ENCODE results near the gene SPO11.

The SPO11 gene

DNA sequence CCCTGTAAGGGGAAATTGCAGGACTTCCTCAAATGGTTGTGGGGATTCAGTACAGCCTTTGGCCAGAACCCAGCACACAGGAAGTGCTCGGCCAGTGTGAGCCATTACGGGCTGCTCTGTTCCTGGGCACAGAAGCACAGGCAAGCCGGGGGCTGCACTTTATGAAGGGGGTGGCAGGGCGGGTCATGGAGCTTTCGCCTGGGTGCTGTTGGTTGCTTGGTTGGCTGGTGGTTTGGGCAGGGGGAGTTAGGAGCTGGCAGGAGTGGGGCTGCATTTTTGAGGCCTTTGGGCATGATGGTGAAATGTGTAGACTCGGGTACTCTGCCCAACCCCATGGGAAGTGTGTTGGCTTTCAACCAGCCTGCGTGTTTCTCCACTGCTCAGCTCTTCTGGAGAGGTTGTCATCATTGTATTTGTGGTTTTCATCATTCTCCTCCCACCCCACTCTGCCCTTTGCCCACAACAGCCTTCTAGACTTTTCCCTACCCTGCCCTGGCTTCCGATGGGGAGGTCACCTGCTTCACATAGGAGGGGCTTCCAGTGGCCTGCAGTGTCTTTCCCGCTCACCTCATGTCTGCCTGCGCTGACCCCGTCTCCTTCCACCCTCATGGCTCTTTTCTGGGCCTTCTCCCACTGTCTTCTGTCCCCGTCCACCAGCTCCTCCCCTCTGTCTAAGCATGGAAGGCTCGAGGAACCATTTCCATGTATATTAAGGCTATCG, 45.5 kb downstream of the SPO11 start:
- no peak overlapping the region for H3K4me3 ChIP-seq (replicated peaks; ENCODE audit: low read depth, low read length)
- TF ChIP-seq, protein P1, sequence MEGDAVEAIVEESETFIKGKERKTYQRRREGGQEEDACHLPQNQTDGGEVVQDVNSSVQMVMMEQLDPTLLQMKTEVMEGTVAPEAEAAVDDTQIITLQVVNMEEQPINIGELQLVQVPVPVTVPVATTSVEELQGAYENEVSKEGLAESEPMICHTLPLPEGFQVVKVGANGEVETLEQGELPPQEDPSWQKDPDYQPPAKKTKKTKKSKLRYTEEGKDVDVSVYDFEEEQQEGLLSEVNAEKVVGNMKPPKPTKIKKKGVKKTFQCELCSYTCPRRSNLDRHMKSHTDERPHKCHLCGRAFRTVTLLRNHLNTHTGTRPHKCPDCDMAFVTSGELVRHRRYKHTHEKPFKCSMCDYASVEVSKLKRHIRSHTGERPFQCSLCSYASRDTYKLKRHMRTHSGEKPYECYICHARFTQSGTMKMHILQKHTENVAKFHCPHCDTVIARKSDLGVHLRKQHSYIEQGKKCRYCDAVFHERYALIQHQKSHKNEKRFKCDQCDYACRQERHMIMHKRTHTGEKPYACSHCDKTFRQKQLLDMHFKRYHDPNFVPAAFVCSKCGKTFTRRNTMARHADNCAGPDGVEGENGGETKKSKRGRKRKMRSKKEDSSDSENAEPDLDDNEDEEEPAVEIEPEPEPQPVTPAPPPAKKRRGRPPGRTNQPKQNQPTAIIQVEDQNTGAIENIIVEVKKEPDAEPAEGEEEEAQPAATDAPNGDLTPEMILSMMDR (IDR thresholded peaks at IDR 0.05; ENCODE audit: low read length, missing control alignments), result no peak
- DNase-seq (ENCODE audit: low read depth), result no peak

- no peak overlapping the region for H3K4me3 ChIP-seq (replicated peaks; ENCODE audit: low read depth, low read length)
- DNase-seq (ENCODE audit: low read depth), result no peak
- TF ChIP-seq, protein P1 (IDR thresholded peaks at IDR 0.05; ENCODE audit: low read length, missing control alignments), result no peak
Measured at GRCh38 chr20:57375652-57376230, 46.1 kb downstream of the SPO11 start.

- DNase-seq (ENCODE audit: low read depth), result no peak
Measured at GRCh38 chr20:57377350-57377749, 47.7 kb downstream of the SPO11 start.

GRCh38 chr20:57378107-57378506, 48.5 kb downstream of the SPO11 start:
- TF ChIP-seq, protein P1 (IDR thresholded peaks at IDR 0.05; ENCODE audit: low read length, missing control alignments), result no peak
- no peak overlapping the region for H3K4me3 ChIP-seq (replicated peaks; ENCODE audit: low read depth, low read length)
- DNase-seq (ENCODE audit: low read depth), result no peak

More at GRCh38 chr20:57377350-57377749, 47.7 kb downstream of the SPO11 start:
- H3K4me3 ChIP-seq (replicated peaks; ENCODE audit: low read depth, low read length), result no peak overlapping the region
- TF ChIP-seq, protein P1 (IDR thresholded peaks at IDR 0.05; ENCODE audit: low read length, missing control alignments), result no peak

DNA sequence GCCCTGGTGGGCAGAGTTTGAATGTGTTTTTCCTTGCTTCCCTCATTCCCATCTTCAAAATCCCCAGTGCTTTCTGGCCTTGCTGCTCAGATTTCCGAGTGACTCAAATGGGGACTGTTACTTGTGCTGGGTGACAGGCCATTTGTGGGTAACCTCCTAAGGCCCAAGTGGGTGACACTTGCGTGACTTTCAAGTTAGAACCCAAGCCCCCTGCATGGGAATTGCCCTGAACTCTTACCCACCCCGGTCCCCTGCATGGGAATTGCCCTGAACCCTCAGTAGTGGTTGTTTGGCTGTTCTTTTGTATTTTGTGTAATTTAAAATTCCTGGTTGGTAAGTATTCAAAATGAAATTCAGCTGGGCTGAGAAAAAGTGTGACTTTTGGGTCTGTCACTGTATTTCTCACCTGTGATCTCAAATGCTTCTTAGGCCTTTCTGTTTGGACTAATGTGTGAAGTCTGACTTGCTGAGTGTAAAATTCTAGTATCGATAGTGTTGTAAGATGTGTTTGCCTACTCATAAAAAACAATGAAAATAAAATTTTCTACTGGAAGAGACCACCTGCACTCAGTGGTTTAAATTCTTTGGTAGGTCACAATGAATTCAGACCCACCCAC, 49.2 kb downstream of the SPO11 start:
- no peak for DNase-seq (ENCODE audit: low read depth)
- no peak overlapping the region for H3K4me3 ChIP-seq (replicated peaks; ENCODE audit: low read depth, low read length)
- TF ChIP-seq, protein P1 (IDR thresholded peaks at IDR 0.05; ENCODE audit: low read length, missing control alignments), result no peak

DNA sequence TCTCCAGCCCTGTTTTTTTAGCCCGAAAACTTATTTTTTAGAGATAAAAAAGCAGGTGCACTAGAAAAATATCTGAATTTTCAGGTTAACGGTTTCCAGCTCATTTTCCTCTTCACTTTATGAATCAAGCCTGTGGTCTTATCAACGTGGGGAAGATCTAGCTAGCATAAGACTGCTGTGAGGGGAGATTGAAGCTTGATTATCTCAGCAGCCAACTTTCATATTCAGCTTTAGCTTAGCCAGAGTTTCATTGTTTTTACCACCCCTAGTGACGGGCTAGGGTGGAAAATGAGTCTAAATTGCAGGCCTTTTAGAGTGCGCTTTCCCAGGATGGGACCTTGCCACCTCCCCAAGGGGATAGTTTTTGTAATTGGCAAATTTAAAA, 49.7 kb downstream of the SPO11 start:
- TF ChIP-seq, protein P1 (IDR thresholded peaks at IDR 0.05; ENCODE audit: low read length, missing control alignments), result no peak
- DNase-seq (ENCODE audit: low read depth), result no peak
- H3K4me3 ChIP-seq (replicated peaks; ENCODE audit: low read depth, low read length), result no peak overlapping the region
